SIG-M5 treated with dmso at 0.1 percent for 504 hours (cell line): Measurements from ENCODE around the gene RPS25.
"Not testable (repeated sequence)": the region's sequence is repeated elsewhere in the genome, so short reads cannot be mapped to it uniquely, and the experiment has no call there.

ENCODE experiments used
- DNase-seq: peaks from one replicate; lab custom pipeline; 2025; ENCODE audit not compliant: unreplicated experiment; lab: John Stamatoyannopoulos, UW

Gene RPS25

GRCh38 chr11:118973985-118974384 lies 44.2 kb downstream of the RPS25 start:
- no peak for DNase-seq

DNA sequence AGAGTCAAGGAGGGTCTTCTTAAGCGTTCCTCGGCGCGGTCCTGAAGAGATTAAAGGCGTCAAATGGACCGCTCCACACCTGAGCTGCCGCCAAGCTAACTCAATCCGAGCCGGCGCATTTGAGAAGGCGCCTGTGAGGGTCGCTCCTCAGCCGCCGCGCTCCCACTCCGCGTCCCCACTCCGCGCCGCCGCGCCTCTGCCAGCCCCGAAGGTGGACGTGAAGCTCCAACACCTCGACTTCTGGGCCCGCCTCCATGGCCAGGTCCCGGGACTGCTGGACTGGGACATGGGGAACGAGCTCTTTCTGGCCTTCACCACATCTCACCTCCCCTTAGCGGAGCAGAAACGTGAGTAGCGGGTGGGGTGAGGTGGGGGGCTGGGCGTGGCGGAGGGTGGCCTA lies 46.5 kb downstream of the RPS25 start, which contains the start of gene FOXR1:
TSS of gene FOXR1 (plus strand) at position 116 of the 400 bp plus-strand sequence. CDS start at position 287, 171 bp downstream.
- no peak for DNase-seq

- not testable (repeated sequence) for DNase-seq
Measured at GRCh38 chr11:118969508-118969907, 48.6 kb downstream of the RPS25 start.
